A549 (cell line): ENCODE results near the gene PNLIPRP1. TPM values are rescaled to one million over a fixed set of nuclear protein-coding genes. Genes with fewer than 3 reads are reported as not detected.
A peak's percentile ranks its signal among the peaks of the same experiment; 100 is the strongest.

Source experiments
- ATAC-seq, 2 experiments: fragments of 200-7000 bp in 1 of 2; fragments of >200 bp in 1 of 2; cut with Nextera tagmentation in 1 of 2; cut with Tn5 transposase in 1 of 2; 3 replicates each; pipeline versions ENCODE4 v1.8.0 to v1.9.1; 2018 to 2020; ENCODE audit warnings: mild to moderate bottlenecking in 1 of 2, moderate library complexity in 1 of 2
- CTCF ChIA-PET: fragments of 300-600 bp; sonication (Branson Sonifier 250); formaldehyde crosslinking; extraction: SDS; loops from one replicate; lab custom pipeline; 2021; ENCODE audit warnings: antibody characterized with exemption, inconsistent platforms; lab: Yijun Ruan, JAX
- POLR2A ChIA-PET: fragments of 350-600 bp; formaldehyde crosslinking; extraction: SDS; loops from one replicate; lab custom pipeline; 2021; ENCODE audit warnings: antibody characterized with exemption, inconsistent platforms; lab: Yijun Ruan, JAX
- DNase-seq, 2 experiments: peaks; one replicate each; pipeline versions ENCODE4 v3.0.0 to v3.0.0-alpha.2; 2011 to 2016; ENCODE audit warnings: low read depth in 1 of 2, low spot score in 1 of 2
- FAIRE-seq: peaks from 2 replicates; lab custom pipeline; 2011; peaks lifted over from hg19 to GRCh38; lab: Jason Lieb, UNC
- H3K27ac ChIP-seq, 2 experiments: fragments of >200 bp; sonication (Bioruptor Twin); formaldehyde crosslinking; 3 replicates each; pipeline ENCODE4 v1.5.1; 2016 to 2017
- H3K4me1 ChIP-seq: fragments of >200 bp; sonication (Bioruptor Twin); formaldehyde crosslinking; 3 replicates; pipeline ENCODE4 v1.6.1; 2016
- H3K4me2 ChIP-seq: fragments of >200 bp; sonication (Bioruptor Twin); formaldehyde crosslinking; 3 replicates; pipeline ENCODE4 v1.6.1; 2016
- H3K4me3 ChIP-seq: fragments of >200 bp; sonication (Bioruptor Twin); formaldehyde crosslinking; 3 replicates; pipeline ENCODE4 v1.5.1; 2016
- H3K9me3 ChIP-seq: fragments of >200 bp; sonication (Bioruptor Twin); formaldehyde crosslinking; 3 replicates; pipeline ENCODE4 v1.6.1; 2016
- ATOH8 ChIP-seq: fragments of 250-450 bp; sonication (Bioruptor Pico); IDR thresholded peaks from 2 replicates; pipeline ENCODE4 v1.5.0; 2020; ENCODE audit warnings: low read depth, mild to moderate bottlenecking, moderate library complexity
- BHLHE40 ChIP-seq: IDR thresholded peaks from 2 replicates; pipeline ENCODE4 v1.6.1; 2012; ENCODE audit warnings: low read depth, low read length, inconsistent platforms
- CBX8 ChIP-seq: fragments of 200-600 bp; sonication (generic); IDR thresholded peaks from 2 replicates; pipeline ENCODE4 v1.6.1; 2016
- EHF ChIP-seq: fragments of 250-450 bp; sonication (Bioruptor Pico); IDR thresholded peaks from 2 replicates; pipeline ENCODE4 v1.5.0; 2020; ENCODE audit warnings: mild to moderate bottlenecking
- EHMT2 ChIP-seq: fragments of 200-600 bp; sonication (generic); IDR thresholded peaks from 2 replicates; pipeline ENCODE4 v1.6.1; 2016; ENCODE audit warnings: antibody characterized with exemption, low read depth, mild to moderate bottlenecking, moderate library complexity
- ELK1 ChIP-seq: fragments of 150-350 bp; IDR thresholded peaks from 2 replicates; pipeline ENCODE4 v1.6.1; 2014; ENCODE audit warnings: low read depth, mild to moderate bottlenecking, low read length
- ESRRA ChIP-seq: fragments of 150-350 bp; IDR thresholded peaks from 2 replicates; pipeline ENCODE4 v1.6.1; 2014; ENCODE audit warnings: mild to moderate bottlenecking, low read length, borderline replicate concordance
- FOSL2 ChIP-seq, 2 experiments: fragments of 450-650 bp in 1 of 2; fragments of >200 bp in 1 of 2; sonication (Bioruptor Twin) in 1 of 2; formaldehyde crosslinking; IDR thresholded peaks; 2 replicates each; pipeline versions ENCODE4 v1.5.0 to v1.6.1; 2016 to 2020; ENCODE audit warnings: mild to moderate bottlenecking in 1 of 2, moderate library complexity in 1 of 2
- HEYL ChIP-seq: fragments of 250-450 bp; sonication (Bioruptor Pico); IDR thresholded peaks from 2 replicates; pipeline ENCODE4 v1.8.0; 2021; ENCODE audit warnings: mild to moderate bottlenecking, moderate library complexity
- HMGXB4 ChIP-seq: fragments of 250-450 bp; sonication (Bioruptor Pico); IDR thresholded peaks from 2 replicates; pipeline ENCODE4 v1.5.0; 2021; ENCODE audit warnings: mild to moderate bottlenecking, moderate library complexity, borderline replicate concordance
- HOXB13 ChIP-seq: fragments of 250-450 bp; sonication (Bioruptor Pico); IDR thresholded peaks from 2 replicates; pipeline ENCODE4 v1.5.0; 2020; ENCODE audit warnings: low read depth, mild to moderate bottlenecking, moderate library complexity
- JUN ChIP-seq, 2 experiments: fragments of >200 bp; sonication (Bioruptor Twin); formaldehyde crosslinking; IDR thresholded peaks; 2 replicates in 1 of 2; 3 replicates in 1 of 2; pipeline ENCODE4 v1.6.1; 2016 to 2017
- JUNB ChIP-seq: fragments of >200 bp; sonication (Bioruptor Twin); formaldehyde crosslinking; IDR thresholded peaks from 2 replicates; pipeline ENCODE4 v1.6.1; 2016
- MAFK ChIP-seq: fragments of 450-650 bp; IDR thresholded peaks from 2 replicates; pipeline ENCODE4 v1.6.1; 2014; ENCODE audit not compliant: partially characterized antibody
- NPAS2 ChIP-seq: fragments of 250-450 bp; sonication (Bioruptor Pico); IDR thresholded peaks from 2 replicates; pipeline ENCODE4 v1.8.0; 2022; ENCODE audit warnings: mild to moderate bottlenecking, moderate library complexity, borderline replicate concordance
- NR3C1 ChIP-seq: fragments of >200 bp; sonication (Bioruptor Twin); formaldehyde crosslinking; IDR thresholded peaks from 3 replicates; pipeline ENCODE4 v1.6.1; 2017
- PHF8 ChIP-seq: fragments of 200-600 bp; sonication (generic); IDR thresholded peaks from 2 replicates; pipeline ENCODE4 v1.6.1; 2016; ENCODE audit warnings: low read depth, mild to moderate bottlenecking, antibody characterized with exemption, moderate library complexity, borderline replicate concordance
- POLR2A ChIP-seq: IDR thresholded peaks from 2 replicates; pipeline ENCODE4 v1.6.1; 2012; ENCODE audit warnings: mild to moderate bottlenecking, low read length
- RCOR1 ChIP-seq: fragments of 150-350 bp; IDR thresholded peaks from 2 replicates; pipeline ENCODE4 v1.6.1; 2014; ENCODE audit warnings: antibody characterized with exemption, low read length, low read depth
- ZC3H11A ChIP-seq: fragments of 450-650 bp; IDR thresholded peaks from 2 replicates; pipeline ENCODE4 v1.6.1; 2014; ENCODE audit warnings: antibody characterized with exemption, mild to moderate bottlenecking
- ZNF302 ChIP-seq: fragments of 250-450 bp; sonication (Bioruptor Pico); IDR thresholded peaks from 2 replicates; pipeline ENCODE4 v1.9.0; 2021; ENCODE audit warnings: inconsistent platforms, mild to moderate bottlenecking, moderate library complexity
- ZSCAN20 ChIP-seq: fragments of 250-450 bp; sonication (Bioruptor Pico); IDR thresholded peaks from 2 replicates; pipeline ENCODE4 v1.8.0; 2022; ENCODE audit warnings: mild to moderate bottlenecking, moderate library complexity
- WGBS: methylation state at CpG from one replicate; pipeline ENCODE4 v1.1.6; 2017; ENCODE audit errors: missing lambda C conversion rate; 5-methylcytosine and 5-hydroxymethylcytosine counted together
- polyA plus RNA-seq, 4 experiments: library from polyadenylated mRNA; depleted of rRNA in 3 of 4; stranded (reverse); fragments of >200 nt; fragmentation: RNase III in 1 of 4; extraction: RNeasy Plus Mini Kit Qiagen cat#74134 plus additional on column Dnase treatment in 1 of 4; gene quantifications; 2 replicates in 3 of 4; 3 replicates in 1 of 4; pipeline ENCODE4 v1.2.3, GENCODE V29; 2011 to 2017

Gene PNLIPRP1
- polyA plus RNA-seq, 2 of the 4 experiments (the other 2 are of a cell fraction), result not detected

- TF ChIP-seq NPAS2 (CRISPR knock-in tag) (no peak), JUN (IDR thresholded peaks at IDR 0.05) (no peak), MAFK (no peak)
- H3K9me3 ChIP-seq, result no peaks in the 10 kb centered on the region
- 27% methylated on average over 13 of the region's 13 CpGs for WGBS
- CTCF ChIA-PET, result no interaction called here
- FAIRE-seq, result no peak
- H3K4me3 ChIP-seq, result no peak overlapping the region
- H3K4me1 ChIP-seq, result no peaks in the 10 kb centered on the region
- H3K4me2 ChIP-seq, result no peak overlapping the region
- ATAC-seq, result peak in 1 of 2 experiments; percentile 13; a peak in 1 of 6 replicates
- no peak for DNase-seq
- POLR2A ChIA-PET, result no interaction called here
- H3K27ac ChIP-seq, result no peak overlapping the region
Measured at GRCh38 chr10:116553378-116553980, 37.3 kb upstream of the PNLIPRP1 start.

DNA sequence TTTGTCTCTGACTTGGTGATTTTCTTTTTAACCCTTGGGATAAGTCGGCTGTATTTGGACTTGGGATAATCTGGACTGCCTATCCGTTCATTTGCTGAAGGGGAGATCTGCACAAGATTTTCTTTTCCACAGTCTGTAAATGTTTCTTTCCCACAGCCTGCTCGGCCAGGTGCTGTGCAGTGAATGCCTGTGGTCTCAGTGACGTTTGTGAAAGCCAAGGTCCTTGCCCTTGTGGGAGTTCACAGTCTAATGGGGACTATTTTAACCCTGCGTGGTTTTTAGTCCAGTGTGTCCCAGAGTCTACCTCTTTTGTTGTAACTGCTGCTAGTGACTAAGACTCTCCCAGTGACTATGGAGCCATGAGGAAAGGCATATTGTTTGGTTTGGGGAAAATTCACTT is 36.1 kb upstream of the PNLIPRP1 start:
- 18% methylated on average over 5 of the region's 5 CpGs for WGBS
- no peak for DNase-seq
- TF ChIP-seq HMGXB4 (CRISPR knock-in tag), result no peak
- TF ChIP-seq ELK1, result no peak
- no peak for TF ChIP-seq HEYL (CRISPR knock-in tag)
- no peak for TF ChIP-seq NPAS2 (CRISPR knock-in tag)
- no peak for TF ChIP-seq ZC3H11A
- no peak for ATAC-seq
- H3K27ac ChIP-seq, result no peak overlapping the region
- no peak overlapping the region for H3K4me2 ChIP-seq
- H3K9me3 ChIP-seq, result no peaks in the 10 kb centered on the region
- no peak overlapping the region for H3K4me3 ChIP-seq
- H3K4me1 ChIP-seq, result no peaks in the 10 kb centered on the region
- CTCF ChIA-PET, result no interaction called here
- POLR2A ChIA-PET, result no interaction called here
- FAIRE-seq, result no peak

DNA sequence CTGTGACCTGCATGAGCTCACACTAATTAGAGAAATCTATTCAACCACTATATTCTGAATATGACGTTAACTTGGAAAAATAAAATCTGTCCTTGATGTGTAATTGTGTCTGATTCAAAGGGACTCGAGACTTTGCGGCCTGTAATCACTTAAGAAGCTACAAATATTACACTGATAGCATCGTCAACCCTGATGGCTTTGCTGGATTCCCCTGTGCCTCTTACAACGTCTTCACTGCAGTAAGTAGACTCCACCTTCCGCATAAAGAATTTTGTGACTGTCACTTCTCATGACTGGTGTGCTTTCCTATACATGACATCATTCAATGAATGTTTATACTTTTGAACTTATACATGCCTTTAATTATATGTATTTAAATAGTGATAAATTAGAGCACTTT is 34.9 kb upstream of the PNLIPRP1 start:
- H3K27ac ChIP-seq, result no peak overlapping the region
- no peak overlapping the region for H3K4me3 ChIP-seq
- DNase-seq, result no peak
- CTCF ChIA-PET, result no interaction called here
- no peak overlapping the region for H3K4me2 ChIP-seq
- 20% methylated on average over 6 of the region's 6 CpGs for WGBS
- no peaks in the 10 kb centered on the region for H3K4me1 ChIP-seq
- no peak for TF ChIP-seq NR3C1
- TF ChIP-seq, all 56 proteins: peak for 0
- POLR2A ChIA-PET, result no interaction called here
- ATAC-seq (no peak), FAIRE-seq (no peak)
- H3K9me3 ChIP-seq, result no peaks in the 10 kb centered on the region

DNA sequence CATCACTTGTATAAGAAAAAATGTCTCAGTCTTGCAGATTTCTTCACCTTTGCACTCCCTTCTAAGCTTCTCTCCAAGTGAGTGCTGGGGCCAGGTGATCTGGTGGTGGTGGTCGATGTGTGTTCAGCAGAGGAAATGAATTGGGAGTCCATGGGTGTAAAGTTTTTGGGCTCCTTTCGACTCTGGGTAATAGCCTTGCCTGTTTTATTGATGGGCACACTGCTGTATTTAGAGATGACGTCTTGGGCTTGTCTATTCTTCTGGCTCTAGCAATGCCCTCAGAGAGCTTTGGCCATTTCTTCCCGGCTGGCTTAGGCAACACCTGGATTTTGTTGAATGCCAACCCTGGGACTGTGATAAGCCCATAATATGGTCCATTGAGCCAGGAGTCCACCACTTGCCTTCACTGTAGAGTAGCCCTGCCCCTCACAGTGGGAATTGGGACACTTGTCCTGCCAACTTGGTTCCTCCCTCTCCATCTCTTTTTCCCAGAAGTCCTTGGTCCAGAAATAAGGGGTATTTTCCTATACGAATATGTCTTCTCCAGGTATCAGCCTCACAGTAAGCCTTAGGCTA is 33.4 kb upstream of the PNLIPRP1 start:
- no peak for ATAC-seq
- ChIA-PET POLR2A (no interaction called here), CTCF (interaction anchor here (1.1 kb wide), 1 partner anchor 11 kb away, joined by 3 read pairs; no protein-coding TSS in a partner anchor)
- Histone ChIP-seq H3K9me3 (no peaks in the 10 kb centered on the region), H3K4me3 (no peak overlapping the region), H3K27ac (no peak overlapping the region), H3K4me2 (no peak overlapping the region), H3K4me1 (no peaks in the 10 kb centered on the region)
- DNase-seq, result no peak
- FAIRE-seq, result no peak
- TF ChIP-seq ZSCAN20 (CRISPR knock-in tag) (no peak), POLR2A (no peak), EHF (CRISPR knock-in tag) (no peak), JUNB (no peak), EHMT2 (no peak), ZC3H11A (no peak), FOSL2 (IDR thresholded peaks at IDR 0.05) (no peak), FOSL2 (CRISPR knock-in tag; IDR thresholded peaks at IDR 0.05) (no peak), BHLHE40 (no peak), JUN (IDR thresholded peaks at IDR 0.05) (no peak), PHF8 (no peak), ATOH8 (no peak), HOXB13 (no peak), CBX8 (no peak), HEYL (CRISPR knock-in tag) (no peak), RCOR1 (no peak), ESRRA (no peak), ZNF302 (CRISPR knock-in tag) (no peak)
- 5% methylated on average over 5 of the region's 5 CpGs for WGBS
